HG02852 (cell line): Measurements from ENCODE around the gene PLXNC1.
A peak's percentile ranks its signal among the peaks of the same experiment; 100 is the strongest.

ENCODE experiments used
- ATAC-seq: cut with Tn5 transposase; IDR thresholded peaks from one replicate; pipeline ENCODE4 v1.9.1; 2021; ENCODE audit warnings: mild to moderate bottlenecking, moderate library complexity; ENCODE audit not compliant: unreplicated experiment

The PLXNC1 gene

DNA sequence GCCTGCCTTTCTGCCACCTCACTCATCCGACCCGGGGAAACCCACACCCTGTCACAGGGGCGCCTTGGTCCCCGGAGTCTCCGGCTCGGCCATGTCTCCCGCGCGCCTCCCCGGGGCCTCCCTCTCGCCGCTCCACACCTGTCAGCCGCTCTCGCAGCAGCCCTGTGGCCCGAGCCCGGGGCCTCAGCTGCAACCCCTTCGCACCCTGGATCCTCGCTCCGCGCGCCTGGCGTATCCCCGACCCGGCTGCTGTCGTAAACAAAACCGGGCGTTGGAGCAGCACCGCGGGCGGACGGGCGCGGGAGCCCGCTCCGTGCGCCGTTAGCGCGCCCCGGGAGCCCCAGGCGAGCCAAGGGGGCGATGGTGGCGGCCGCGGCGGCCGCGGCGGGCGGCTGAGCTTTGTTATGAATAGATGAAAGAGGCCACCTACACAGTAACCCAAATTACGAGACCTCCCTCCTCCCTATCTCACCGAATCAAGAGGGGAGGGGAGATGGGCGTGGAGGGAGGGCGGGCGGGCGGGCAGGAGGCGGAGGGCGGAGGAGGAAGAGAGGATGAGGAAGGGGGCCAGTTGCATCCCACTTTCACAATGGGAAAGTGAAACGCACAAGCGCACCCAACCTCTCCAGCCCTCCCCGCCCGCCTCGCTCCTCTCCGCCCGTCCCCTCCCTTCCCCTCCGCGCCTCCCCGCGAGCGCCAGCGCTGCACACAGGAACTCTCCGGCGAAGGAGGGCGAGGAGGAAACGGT is at the start of gene PLXNC1:
TSS of gene PLXNC1 (plus strand) at position 587 of the 748 bp plus-strand sequence. CDS start 395 bp downstream, outside the sequence.
- peak; percentile 41 for ATAC-seq

DNA sequence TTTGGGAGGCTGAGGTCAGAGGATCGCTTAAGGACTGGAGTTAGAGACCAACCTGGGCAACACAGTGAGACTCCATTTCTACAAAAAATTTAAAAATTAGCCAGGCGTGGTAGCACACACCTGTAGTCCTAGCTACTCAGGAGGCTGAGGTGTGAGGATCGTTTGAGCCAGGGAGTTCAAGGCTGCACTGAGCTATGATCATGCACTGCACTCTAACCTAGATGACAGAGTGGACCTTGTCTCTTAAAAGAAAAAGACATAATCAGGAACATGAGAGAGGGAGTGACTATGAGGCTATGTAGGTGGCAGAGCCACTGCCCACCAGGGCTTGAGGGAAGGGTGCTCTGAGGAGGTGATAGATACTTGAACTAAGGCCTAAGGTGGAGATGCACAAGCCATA is 49.2 kb upstream of the PLXNC1 start:
- no peak for ATAC-seq

DNA sequence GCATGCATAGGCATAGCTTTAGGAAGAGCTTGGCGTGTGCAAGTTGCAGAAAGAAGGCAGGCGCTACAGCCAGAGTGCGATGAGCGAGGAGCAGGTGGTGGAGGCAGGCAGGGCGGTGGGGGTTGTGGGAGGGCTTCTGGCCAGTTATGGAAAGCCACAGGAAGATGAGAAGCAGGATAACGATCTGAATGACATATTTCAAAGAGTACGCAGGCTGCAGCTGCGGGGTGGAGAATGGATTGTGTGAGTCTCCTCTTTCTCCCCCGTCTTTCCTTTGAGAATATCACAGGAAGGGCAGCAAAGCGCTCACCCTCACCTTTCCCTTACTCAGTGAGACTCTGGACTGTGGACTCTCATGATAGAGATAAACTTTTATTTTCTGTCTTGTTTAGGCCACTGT is 48.7 kb upstream of the PLXNC1 start:
- no peak for ATAC-seq

DNA sequence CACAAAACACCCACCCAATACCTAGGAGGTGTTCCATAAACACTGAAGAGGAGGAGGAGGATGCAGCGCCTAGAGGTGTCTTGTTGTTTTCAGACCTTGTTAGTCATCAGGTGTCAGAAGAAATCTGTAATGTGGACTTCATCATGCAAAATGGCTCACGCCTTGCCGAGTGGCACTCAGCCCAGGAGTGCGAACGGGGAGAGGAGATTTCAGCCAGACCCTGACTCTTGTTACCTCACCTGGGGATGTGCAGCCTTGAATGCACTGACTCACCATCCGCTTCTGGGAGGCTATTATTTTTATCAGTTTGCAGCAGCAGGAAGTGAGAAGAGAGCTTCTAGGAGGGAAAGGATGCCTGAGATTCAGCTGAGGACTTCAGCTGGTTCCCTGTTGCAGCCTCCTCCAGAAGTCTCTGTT is 48.2 kb upstream of the PLXNC1 start:
- ATAC-seq: no peak

DNA sequence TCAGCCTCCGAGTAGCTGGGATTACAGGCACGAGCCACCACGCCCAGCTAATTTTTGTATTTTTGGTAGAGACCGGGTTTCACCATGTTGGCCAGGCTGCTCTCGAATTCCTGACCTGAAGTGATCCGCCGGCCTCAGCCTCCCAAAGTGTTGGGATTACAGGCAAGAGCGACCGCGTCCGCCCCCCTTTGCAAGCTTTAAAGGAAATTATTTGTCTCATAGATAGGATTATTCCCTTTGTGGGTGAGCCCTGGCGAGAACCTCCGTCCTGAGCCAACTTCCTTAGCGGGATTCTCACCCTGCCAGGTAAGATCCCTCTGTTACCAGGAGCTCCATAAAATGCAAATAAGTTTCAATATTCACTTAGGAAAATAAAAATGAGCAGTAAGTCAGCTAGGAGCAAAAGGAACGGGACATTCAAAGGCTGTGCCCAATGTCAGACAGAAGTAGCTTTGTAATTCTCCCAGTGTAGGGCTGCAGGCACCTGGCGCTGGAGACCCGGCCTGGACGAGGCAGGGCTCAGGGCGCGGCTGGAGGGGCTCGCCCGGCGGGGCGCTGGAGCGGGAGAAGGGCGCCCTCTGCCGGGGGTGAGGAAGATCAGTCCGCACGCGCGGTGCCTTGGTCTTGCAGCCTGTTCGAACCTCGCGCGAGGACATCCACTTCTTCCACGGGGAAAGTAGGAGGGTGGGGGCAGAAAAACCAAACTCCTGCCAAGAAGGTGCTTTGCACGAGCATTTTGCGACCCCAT is 47.2 kb upstream of the PLXNC1 start:
- ATAC-seq: peak; percentile 62

DNA sequence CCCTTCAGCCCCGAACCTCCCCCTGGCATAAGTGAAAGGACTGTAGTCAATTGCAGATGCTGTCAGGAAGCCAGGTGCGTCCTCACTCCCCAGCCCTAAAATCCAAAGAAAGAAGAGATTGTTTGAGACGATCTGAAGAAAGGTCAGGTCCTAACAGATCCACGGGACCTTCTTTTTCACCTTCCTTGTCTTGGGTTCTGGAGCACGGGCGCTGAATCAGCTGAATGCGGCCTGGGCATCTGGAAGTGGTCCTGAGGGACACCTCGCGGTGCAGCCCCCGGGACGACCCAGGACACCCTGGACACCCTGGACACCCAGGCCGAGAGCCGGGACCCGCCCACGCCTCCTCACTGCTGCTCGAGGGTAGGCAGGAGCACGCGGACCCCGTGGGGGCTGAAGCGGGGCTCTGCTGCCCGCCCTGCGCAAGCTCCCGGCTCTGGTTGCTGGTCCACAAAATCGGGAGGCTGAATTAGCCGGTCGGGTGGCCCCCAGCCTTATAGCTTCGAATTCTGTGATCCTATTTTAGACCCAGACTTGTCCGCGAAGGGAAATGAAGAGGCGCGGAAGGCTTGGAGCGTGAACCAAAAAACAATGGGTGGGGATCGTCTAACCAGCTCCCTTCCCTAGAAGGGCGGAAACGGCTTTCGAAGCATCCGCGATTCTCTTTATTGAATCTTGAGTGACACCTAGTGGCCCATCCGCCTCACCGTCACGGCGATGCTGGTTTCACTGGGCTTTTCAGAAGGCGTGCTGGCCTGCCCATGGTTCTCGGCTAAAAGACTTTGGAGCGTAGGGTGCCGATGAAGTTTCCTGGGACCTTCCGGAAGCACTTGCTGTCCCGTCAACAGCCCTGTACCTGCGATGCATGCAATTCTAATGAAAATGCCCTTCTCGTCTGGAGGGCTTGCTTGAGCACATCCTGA is 46.4 kb upstream of the PLXNC1 start:
- ATAC-seq: peak; percentile 87

DNA sequence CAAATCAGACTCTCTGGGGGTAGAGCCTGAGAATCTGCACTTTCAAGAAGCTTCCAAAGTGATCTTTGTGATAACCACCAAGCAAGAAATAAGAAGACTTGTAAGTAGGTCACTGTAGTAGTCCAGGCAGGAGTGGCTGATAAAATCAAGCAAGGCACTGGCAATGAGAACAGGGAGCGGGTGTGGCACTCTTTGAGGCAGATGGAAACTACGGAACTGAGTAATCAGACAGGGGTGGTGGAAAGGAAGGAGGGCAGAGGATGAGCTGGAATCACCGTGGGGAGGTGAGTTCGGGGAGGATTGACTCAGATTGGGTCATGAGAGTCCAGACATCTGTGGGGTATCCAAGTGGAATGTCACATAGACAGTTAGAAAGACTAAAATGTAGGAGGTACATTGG is 44.4 kb upstream of the PLXNC1 start:
- ATAC-seq: no peak

DNA sequence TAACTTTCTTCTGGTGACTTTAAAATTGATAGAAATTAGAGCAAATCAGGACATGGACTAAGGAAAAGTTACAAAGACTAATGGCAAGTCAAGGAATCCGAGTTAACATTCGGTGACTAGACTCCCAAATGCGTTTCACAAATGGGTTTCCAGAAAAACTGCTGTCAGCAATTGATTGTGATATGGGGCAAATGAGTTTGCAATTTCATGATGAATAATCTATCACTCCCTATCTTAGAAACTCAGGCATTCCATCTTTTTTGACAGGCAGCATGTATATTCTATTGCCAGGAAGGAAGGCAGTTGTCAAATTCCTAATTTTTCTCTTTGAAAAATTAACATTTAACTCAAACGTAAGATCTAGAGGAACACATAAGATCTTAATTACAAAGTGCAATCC is 40.5 kb upstream of the PLXNC1 start:
- no peak for ATAC-seq

DNA sequence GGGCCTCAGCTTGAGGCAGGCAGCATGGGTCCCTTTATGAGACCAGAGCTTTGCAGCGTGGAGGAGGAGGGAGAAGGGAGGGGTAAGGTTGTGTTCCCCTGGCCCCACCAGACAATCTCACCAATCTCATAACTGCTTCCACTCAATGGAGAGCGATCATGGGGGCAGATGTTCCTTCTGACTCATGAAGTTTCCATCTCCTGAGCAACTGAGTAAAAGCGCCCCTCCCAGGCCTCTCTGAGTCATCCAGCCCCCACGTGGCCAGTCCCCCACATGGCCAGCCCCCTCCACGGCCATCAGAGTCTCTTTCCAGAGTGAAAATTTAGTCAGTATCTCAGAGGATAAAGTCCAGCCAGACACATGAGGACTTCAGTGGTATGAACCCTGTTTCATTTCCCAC is 39.2 kb upstream of the PLXNC1 start:
- no peak for ATAC-seq

DNA sequence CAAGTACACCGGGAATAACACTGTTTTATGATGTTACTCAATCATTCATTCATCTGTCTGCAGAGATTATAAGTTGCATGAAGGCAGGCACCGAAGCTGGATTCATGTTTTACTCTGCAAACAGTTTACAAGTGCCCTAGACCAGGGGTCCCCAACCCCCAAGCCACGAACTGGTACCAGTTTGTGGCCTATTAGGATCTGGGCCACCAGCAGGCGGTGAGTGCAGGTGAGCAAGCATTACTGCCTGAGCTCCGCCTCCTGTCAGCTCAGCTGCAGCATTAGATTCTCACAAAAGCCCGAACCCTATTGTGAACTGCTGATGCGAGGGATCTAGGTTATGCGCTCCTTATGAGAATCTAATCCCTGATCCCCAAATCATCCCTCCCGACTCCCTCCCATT is 38.1 kb upstream of the PLXNC1 start:
- ATAC-seq: no peak

DNA sequence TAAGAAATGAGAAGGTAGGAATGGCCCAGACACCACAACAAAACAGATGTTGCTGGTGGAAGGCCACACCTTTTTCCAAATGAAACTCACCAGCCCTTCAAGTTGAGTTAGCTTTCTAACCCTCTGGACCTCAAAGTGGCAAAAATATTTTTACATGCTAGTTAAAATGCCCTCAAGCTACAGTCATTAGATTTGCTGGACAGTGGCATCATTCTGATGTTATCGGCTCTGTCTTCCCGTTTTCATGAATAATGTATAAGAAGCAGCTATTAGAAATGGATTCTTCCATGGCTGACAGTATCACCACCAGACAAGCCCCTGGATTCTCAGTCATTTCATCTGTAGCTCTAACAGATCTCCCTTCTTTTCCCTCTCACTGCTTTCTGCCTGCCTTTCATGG is 37.1 kb upstream of the PLXNC1 start:
- no peak for ATAC-seq

DNA sequence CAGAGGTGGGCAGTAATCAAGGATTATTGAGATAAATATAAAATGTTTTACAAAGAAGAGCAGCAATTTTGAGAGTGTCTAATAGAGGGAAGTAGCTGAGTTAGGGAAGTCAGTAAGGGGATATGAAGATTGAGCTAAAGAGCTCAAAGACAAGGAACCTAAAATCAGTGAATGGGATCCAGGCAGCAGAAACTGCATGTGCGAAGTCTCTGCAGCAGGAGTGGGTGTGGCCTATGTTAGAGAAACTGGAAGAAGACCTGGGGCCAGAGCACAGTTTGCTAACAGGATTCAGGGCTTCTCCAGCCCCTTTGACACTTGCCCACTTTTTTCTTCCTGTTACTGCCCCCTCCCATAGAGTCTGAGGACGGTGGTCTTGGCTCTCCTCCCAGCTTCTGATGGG is 36.3 kb upstream of the PLXNC1 start:
- ATAC-seq: no peak

DNA sequence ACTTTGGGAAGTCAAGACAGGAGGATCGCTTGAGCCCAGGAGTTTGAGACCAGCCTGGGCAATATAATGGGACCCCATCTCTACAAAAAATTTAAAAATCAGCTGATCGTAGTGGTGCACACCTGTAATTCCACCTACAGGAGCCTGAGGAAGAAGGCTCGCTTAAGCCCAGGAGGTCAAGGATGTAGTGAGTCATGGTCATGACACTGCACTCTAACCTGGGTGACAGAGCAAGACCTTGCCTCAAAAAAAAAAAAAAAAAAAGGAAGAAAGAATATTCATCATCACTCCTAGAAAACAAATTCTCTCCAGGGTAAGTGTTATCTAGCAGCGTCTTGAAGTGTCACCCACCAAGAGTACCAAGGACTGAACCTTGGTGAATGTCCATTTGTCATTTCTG is 34.2 kb upstream of the PLXNC1 start:
- ATAC-seq: no peak

DNA sequence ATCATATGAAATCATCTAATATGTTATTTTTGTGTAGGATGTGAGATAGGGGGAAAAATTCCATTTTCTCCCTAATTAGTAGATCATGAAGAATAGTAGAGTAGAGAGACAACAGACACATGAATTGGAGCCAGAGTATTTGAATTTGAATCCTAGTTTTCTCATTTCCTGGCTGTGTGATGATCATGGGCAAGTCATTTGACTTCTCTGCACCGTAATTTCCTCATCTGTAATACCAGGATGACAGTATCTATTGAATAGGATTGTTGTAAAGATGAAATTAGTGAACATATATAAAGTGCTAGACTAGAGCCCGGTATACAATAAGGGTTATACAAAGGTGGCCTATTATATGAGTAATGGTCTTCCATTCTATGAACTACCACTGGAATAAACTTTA is 32.2 kb upstream of the PLXNC1 start:
- no peak for ATAC-seq

DNA sequence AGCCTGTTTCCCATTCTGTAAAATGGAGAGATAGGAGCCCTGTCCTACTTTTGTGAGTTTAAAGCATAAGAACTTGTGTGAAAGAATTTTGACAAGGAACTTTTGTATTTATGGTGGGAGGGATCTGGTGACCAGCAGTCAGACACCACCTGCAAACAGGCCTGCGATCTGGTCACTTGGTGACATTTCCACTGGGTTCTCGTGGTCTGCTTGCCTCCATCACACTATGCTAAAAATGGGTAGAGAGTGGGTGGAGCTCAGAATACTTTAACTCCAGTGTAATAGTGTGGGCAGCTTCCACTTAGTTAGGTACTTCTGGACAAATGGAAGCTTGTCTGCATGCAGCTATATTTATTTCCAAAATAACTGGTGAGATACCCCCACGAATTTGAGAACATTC is 26.5 kb upstream of the PLXNC1 start:
- ATAC-seq: no peak

DNA sequence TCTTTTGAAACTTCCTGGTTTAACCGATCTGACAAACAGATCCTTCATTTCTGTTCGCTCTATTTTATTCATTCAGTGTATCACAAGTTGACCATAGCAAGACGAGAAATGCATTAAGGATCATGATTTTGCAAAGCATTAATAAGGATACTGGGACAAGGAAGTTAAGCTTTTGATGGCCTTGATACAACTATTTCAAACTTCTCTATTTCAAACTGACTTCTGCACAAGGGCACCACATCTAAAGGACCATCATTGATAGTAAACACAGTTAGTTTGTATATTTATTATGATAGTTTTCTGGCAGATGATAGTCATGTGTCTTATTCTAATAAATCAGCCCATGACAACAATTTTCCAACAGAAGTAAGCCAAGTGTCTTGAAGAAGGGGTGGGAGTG is 25.8 kb upstream of the PLXNC1 start:
- no peak for ATAC-seq

DNA sequence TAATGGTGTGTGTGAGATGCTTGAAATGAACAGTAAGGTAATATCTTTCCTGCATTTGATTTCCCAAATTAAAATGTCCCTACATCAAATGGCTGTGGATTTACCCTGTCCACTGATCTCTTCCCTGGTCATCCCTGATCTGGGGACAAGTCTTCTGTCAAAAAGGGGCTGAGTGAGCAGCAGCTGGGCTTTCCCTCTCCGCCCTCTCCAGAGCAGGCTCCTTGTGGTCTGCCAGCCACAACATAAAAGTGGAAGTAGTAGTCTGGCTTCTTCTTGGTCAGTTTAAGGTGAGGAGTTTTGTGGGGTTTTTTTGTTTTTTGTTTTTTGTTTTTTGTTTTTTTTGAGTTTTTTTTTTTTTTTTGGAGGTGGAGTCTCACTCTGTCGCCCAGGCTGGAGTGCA is 25.2 kb upstream of the PLXNC1 start:
- no peak for ATAC-seq

DNA sequence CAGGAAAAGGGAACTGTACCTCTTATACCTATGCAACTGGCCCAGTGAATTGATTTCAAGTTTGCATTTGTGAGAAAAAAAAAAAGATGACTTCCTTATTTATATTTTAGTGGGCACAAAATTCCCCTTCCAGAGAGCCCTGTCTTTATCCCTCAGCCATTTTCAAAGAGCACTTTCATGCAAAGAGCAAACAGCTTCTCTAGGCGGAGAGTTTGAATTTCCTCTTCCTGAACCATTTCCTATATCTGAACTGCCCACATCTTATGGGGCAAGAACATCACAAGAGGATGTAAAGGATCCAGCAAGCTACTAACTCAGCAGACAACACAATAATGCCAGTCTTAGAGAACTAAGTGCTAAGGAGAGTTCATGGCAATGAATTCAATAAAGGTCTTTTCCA is 22.3 kb upstream of the PLXNC1 start:
- ATAC-seq: no peak

DNA sequence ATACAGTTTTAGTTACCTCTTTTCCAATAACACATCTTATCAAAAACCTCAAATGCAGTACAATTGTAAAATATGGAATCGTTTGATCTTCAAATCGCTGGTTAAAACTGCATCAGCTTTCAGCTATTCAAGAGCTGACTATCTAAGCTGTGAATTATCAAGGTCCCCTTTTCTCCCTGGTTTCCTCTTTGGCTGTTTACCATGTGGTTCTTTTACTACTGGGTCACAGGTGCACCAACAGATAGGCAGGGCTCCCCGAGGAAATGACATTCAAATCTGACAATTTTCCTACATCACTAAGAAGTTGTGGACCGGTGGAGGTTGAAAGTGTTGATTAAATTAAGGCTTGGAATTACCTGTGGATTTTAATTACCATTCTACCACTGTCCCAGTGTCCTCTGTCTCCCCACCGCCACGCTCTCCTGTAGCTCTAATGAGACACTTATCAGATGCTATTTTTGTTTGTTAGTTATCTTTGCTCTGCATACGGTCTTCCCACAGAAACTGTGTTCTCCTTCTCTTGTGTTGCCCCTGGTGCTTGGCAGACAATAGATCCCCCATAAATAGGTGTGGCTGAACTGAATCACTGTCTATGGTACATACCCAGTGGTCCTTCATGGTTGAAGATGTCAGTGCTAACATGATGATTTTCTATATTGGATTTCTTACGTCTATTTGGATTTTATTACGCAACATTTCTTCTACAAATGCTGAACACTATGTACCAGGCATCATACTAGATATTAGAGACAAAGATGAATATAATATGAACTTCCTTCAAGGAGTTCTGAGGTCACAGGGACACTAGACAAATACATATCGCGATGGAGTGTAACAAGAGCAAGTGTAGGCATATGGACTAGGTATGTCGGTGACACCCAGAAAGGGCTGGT is 20.9 kb upstream of the PLXNC1 start:
- no peak for ATAC-seq

DNA sequence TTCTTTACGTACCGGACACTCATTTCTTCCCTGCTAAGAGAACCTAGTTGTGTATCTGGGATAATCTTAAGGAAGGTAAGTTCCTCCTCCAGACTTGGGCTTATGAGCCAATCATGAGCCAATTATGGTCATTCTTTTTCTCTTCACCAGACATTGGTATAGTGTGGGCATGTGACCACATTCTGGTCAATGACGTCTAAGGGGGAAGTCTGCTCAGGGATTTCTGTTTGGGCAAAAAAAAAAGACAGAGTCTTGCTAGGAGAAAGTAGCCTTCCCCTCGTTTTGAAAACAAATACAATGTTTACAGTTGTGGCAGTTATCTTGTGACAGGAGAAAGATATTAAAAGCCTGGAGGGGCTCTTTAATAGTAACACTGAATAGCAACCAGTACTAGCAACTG is 20.1 kb upstream of the PLXNC1 start:
- ATAC-seq: no peak
